ENCODE measurements around the gene KCNF1.

The KCNF1 gene

DNA sequence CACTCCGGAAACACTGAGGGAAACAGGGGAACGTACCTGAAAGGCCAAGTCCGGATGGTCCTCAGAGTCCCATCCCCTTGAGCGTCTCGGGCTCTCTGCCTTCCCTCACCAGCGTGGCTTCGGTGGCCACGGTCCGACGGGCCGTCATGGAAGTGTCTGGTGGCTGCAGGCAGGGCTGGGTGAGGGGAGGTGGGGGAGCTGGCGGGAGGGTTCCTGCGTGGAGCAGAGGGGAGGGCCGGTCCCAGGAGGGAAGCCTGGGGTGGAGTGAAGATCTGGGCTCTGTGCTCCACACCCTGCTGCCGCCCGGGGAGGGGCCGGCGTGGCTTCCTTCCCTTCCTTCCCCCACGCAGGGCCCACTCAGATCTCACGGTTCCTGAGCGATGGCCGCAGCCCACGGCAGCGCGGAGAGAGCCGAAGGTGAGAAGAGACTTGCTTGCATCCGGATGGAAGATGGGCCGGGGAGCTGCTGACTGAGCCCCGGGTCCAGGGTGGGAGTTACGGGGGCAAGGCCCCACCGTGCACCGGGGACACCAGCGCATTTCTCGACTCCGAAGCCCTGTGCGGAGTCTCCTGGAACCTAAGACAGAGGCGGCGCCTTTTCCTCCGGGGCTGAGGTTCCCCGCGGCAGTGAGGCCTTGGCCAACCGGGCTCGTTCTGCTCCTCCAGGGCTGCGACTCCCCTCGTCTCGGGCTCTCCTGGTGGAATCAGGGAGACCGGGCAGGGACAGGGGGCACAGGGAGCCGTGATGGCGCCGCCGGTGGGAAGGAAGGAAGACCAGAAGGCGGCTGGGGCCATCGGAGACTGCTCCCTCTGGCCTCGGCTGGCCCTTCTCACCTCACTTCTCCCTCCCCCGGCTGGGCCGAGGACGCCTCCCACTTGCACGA lies 49.1 kb downstream of the KCNF1 start:
- DNase-seq (ENCODE audit: extremely low read depth in 1 of 2, low read depth in 1 of 2), result no peak

DNA sequence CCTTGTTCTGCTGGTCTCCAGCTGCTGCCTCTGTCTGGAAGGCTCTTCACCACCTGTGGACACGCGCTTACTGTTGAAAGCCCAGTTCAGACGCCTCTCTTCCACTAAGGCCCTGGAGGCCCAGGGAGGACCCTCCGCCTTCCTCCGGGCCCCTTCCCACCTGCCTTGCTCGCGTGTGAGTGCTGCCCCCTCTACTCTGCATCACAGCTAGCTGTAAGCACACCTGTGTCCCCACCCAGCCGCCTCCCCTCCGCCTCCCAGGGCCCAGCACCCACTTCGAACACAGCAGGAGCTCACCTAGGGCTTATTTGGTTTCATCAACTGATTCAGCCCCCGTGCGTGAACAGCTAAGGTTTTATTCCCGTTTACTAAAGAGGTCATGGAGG lies 49.7 kb downstream of the KCNF1 start:
- DNase-seq (ENCODE audit: extremely low read depth in 1 of 2, low read depth in 1 of 2), result no peak

DNA sequence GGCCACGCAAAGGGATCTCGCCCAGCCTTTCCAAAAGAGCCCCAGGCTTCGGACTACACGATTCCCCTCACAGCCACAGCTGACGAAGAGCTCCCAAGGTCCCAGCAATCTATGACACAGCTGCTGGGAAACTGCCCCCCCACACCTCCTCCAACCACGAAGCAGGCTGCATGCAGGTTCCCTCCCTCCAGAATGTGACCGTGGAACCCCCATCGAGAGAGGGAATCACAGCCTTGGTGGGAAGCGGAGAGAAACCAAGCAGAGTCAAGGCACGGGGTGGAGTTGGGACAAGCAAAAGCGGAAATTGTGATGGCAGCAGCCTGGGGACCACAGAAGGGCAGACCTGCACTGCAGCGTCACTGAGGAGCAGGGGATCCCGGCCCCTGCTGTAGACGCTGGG lies 50.3 kb downstream of the KCNF1 start:
- no peak for DNase-seq (ENCODE audit: extremely low read depth in 1 of 2, low read depth in 1 of 2)

DNA sequence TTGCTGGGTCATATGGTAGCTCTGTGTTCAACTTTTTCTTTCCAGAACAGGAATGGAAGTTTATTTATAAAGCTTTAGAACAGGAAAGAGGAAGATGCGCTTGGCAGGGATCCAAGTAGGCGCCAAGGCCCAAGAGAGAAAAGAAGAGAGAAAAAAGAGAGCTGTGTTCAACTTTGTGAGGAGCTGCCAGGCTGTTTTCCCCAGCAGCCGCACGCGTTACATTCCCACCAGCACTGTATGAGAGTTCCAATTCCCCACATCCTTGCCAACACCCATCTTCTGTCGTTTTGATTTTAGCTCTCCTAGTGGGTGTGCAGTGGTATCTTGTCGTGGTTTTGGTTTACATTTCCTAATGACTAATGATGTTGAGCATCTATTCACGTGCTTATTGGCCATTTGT lies 51.4 kb downstream of the KCNF1 start:
- no peak for DNase-seq (ENCODE audit: extremely low read depth in 1 of 2, low read depth in 1 of 2)
